Upper lobe of left lung (tissue), 4 donors: ENCODE measurements around the gene STK39.

ENCODE experiments used
- CTCF ChIP-seq, 6 experiments: fragments of 450-650 bp in 4 of 6; fragments of 200-600 bp in 2 of 6; sonication (generic) in 2 of 6; IDR thresholded peaks; one replicate each; pipeline ENCODE4 v1.5.1; 2016 to 2019; ENCODE audit warnings: antibody characterized with exemption in 6 of 6
- POLR2A ChIP-seq, 4 donors: fragments of 450-650 bp; IDR thresholded peaks; one replicate each; pipeline ENCODE4 v1.5.1; 2016 to 2017; ENCODE audit warnings: antibody characterized with exemption in 4 of 4, mild to moderate bottlenecking in 2 of 4

- no peak for TF ChIP-seq CTCF (IDR thresholded peaks at IDR 0.05)
- TF ChIP-seq POLR2A (IDR thresholded peaks at IDR 0.05), result no peak
Measured at GRCh38 chr2:167986223-167986622, 261.2 kb downstream of the STK39 start.
